ENCODE measurements around the gene EID2B. TPM values are rescaled to one million over a fixed set of nuclear protein-coding genes. Genes with fewer than 3 reads are reported as not detected.

Gene EID2B
- polyA plus RNA-seq, 12 donors, result 2.0 to 9.7 (median 2.5) TPM; not detected in 1

DNA sequence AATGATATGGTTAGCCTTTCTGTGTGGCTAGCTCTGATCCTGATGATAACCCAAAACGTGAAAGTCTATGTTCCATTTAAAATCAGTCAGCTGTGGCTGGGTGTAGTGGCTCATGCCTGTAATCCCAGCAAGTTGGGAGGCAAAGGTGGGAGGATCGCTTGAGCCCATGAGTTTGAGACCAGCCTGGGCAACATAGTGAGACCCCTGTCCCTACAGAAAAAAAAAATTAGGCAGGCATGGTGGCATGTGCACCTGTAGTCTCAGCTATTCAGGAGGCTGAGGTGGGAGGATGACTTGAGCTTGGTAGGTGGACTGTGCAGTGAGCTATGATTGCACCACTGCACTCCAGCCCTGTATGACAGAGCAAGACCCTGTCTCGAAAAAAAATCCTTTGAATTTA, 1.1 kb upstream of the EID2B start:
- DNase-seq, result no peak

DNA sequence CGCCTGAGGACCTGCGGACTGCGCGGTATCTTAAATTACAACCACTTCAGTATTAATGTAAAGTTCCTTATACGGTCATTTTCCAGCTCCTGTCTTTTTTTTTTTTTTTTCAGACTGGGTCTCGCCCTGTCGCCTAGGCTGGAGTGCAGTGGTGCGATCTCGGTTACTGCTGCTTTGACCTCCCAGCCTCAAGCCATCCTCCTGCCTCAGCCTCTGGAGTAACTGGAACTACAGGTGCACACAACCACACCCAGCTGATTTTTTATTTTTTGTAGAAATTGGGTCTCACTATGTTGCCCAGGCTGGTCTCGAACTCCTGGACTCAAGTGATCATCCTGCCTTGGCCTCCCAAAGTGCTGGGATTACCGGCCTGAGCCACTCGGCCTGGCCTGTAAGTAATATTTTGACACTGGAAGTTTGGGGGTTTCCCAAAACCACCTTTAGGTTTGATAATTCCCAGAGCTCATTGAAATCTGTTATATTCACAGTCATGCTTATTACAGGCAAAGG, 406 bp upstream of the EID2B start:
- no peak for DNase-seq

DNA sequence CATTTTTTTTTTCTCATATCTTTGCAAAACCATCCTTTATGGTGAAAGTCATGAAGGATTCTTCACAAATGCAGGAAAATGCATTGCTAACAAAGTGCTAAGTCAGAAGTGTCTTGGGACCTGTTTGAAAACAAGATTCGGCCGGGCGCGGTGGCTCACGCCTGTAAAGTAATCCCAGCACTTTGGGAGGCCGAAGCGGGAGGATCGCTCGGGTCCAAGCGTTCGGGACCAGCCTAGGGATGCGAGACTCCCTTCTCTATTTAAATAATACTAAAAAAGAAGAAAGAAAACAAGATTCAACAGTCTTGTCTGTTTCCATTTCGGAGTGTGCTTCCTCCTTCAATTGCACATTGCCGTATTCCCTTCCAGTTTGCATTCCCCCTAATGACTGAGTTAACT, 819 bp downstream of the EID2B start:
- no peak for DNase-seq

DNA sequence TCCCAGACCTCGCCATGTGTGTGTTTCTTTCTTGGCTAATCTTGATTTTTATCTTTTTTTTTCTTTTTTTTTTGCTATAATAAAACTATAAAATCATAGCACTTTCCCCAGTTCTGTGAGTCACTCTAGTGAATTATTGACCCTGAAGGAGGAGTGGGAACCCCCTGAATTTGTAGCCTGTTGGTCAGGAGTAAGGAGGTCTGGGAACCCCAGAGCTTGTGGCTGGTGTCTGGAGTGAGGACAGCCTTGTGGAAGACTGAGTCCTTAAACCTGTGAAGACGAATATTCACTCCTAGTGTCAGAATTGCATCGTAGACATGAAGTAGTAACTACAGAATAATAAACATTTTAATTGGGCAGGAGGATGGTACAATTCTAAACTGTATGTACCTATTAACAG, 7.4 kb downstream of the EID2B start:
- DNase-seq, result no peak

DNA sequence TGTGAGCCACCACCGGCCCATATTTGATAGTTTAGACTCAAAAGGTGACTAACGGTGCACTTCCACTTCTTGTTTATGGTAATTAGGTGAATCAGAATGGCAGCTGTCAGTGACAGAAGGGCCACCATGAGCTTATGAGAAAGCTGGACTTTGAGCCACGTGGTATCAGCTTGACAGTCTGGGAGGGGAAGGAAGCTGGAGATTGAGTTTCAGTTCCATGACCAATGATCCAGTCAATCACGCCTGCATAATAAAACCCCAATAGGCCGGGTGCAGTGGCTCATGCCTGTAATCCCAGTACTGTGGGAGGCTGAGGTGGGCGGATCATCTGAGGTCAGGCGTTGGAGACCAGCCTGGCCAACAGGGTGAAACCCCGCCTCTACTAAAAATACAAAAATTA, 8.2 kb downstream of the EID2B start:
- DNase-seq, result no peak

DNA sequence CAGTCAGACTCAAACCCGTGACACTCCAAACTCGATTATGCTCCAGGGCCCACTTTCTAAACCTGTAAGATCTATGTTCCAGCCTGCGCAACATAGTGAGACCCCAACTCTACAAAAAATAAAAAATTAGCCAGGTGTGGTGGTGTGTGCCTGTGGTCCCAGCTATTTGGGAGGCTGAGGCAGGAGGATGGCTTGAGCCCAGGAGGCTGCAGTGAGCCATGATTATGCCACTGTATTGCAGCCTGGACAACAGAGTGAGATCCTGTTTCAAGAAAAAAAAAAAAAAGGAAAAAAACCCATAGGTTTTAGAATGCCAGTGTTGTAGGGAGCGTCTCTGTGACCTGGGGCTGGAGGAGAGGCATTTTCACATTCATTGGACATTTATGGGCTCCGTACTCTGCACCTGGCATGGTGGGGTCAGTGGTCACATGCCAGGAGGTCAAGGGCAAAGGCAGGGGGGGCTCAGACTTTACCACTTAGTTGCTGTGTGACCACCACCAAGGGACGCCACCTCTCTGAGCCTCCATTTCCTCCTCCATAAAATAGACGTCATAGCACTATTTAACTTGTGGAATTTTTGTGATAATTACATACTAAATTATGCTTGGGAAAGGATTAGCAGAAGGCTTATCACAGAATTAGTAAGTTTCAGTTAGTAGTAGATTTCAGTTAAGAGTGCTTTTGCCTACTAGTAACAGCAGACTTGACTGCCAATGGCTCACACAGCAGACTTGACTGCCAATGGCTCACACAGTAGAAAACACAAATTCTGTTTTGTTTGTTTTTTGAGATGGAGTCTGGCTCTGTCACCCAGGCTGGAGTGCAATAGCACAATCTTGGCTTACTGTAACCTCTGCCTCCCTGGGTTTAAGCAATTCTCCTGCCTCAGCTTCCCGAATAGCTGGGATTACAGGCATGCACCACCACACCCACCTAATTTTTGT, 11.8 kb downstream of the EID2B start:
- DNase-seq, result no peak

DNA sequence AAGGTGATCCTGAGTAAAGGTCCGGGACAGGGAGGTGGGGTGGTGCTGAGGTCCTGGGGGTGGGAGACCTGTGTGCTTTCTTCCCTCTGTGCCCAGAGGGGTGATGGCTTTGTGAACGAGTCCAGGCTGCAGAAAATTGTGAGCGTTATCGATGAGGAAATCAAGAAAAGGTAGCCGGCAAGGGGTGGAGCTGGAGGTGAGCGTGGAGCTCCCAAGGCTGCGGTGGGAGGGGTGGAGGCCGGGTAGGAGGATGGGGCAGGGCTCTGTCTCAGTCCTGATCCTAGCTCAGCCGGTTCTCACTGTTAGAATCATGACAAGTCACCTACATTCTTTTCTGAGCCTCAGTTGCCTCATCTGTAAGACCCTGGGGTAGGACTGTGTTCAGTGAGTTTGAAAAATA, 13.7 kb downstream of the EID2B start:
- DNase-seq, result no peak

DNA sequence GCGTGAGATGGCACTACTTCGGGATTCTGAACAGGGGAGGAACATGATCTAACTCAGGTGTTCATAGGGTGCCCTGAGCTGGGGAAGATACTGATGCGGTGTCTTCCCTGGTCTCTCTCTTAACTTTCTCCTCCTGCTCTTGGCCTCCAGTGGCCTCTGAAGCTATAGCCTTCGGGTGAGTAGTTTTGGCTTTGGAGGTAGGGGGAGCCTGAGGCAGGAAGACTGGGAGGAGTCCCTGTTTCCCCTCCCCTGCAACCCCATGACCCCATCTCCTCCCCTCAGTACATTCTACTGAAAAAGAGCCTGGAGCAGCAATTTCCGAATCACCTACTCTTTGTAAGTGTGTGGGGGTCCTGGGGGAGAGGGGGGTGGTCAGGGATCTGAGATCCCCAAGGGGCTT, 14.2 kb downstream of the EID2B start:
- DNase-seq, result no peak

DNA sequence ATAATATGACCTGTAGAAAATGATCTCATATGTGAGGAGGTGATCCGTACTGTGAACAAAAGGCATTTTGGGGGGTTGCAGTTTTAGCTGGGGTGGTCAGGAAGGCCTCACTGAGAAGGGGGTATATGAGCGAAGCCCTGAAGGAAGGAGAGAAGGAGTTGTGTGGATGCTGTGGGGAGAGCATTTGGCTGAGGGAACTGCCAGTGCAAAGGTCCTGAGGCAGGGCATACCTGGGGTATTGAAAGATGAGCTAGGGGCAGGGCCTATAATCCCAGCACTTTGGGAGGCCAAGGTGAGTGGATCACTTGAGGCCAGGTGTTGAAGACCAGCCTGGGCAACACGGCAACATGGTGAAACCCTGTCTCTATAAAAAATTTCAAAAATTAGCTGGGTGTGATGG, 15.2 kb downstream of the EID2B start:
- DNase-seq, result no peak

DNA sequence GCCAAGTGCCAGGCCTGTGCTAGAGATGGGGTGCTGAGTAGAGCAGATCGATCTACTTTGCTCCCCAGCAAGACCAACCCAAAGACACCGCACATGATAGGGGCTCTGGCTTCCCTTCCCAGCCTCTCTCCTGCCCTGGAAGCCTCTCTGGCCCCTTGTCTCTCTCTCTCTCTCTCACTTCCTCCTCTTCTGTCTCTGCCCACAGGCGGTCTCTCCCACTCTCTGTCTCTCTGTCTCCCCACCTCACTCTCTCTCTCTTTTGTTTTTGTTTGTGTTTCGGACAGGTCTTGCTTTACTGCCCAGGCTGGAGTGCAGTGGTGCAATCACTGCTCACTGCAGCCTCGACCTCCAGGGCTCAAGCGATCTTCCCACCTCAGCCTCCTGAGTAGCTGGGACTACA, 16.4 kb downstream of the EID2B start:
- DNase-seq, result no peak

DNA sequence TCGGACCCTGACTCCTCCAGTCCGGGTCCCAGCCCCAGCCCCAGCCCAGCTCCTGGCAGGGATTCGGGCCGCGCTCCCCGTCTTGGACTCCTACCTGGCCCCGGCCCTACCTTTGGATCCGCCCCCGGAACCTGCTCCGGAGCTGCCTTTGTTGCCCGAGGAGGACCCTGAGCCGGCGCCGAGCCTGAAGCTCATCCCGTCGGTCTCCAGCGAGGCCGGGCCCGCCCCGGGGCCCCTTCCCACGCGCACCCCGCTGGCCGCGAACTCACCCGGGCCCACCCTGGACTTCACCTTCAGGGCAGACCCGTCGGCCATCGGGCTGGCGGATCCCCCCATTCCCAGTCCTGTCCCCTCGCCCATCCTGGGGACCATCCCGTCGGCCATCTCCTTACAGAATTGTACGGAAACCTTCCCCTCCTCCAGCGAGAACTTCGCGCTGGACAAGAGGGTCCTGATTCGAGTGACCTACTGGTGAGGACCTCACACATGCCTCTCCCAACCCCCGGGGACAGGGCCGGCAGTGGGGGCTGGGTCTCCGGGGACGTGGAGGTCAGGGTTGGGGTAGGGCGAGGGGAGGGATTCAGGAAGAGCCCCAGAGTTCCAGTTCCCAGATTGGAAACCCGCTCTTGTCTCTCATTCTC, 17.0 kb downstream of the EID2B start:
- no peak for DNase-seq

DNA sequence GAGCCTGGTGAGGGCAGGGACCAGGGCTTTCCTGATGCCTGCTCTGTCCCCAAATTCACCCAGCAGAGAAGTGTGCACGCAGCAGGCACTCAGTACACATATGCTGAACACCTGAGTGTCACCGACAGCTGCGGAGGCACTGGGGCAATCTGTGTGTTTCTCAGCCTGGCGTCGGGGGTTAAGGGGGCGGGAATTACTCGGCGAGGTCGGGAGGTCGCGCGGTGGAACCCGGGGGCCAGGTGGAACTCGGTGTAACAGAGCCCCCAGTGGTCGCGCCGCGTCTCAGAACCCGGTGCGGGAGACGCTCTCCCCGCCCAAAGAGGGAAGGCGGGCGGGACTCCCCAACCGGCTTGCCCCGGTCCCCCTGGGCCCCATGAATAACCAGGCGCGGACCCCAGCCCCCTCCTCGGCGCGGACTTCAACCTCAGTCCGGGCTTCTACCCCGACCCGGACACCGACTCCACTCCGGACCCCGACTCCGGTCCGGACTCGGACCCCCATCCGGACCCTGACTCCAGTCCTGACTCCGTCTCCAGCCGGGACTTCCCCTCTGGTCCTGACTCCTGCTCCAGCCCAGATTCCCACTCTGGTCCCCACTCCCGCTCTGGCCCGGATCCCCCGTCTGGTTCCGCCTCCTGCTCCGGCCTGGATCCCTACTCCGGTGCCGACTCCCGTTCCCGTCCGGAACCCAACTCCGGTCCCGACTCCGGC, 17.7 kb downstream of the EID2B start, which contains the start of gene SELENOV:
SELENOV (plus strand) TSS at position 300 of the 711 bp plus-strand sequence; CDS start at position 374, 74 bp downstream.
- DNase-seq, result no peak

DNA sequence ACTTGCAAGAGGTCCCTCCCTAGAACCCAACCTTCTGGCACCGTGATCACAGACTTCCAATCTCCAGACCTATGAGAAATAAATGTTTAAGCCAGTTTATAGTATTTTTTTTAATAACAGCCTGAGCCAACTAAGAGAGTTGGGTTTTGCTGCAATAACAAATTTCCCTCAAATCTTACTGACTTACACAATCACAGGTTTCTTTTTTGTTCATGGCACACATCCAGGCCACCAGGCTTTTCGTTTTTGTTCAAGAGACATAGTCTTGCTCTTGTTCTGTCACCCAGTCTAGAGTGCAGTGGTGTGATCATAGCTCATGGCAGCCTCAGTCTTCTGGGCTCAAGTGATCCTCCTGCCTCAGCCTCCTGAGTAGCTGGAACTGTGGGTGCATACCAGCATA, 19.7 kb downstream of the EID2B start:
- DNase-seq, result no peak

DNA sequence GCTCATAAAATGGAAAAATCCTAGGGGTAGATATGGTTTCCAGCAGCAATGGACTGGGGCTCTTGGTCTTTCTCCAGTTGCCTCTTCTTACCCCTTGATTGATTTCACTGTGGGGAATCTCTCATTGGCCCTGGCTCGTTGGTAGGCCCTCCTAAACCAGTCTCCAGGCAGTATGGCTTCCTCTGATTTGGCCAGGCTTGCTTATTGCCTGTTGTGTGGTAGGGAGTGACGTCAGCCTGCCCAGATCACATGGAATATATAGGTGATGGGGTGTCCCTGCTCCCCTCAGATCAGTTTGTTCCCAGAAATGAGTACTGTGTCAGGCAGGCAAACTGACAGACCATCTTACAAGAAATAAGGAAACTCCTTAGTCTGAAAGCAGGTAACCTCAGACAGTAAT, 23.4 kb downstream of the EID2B start:
- DNase-seq, result no peak

DNA sequence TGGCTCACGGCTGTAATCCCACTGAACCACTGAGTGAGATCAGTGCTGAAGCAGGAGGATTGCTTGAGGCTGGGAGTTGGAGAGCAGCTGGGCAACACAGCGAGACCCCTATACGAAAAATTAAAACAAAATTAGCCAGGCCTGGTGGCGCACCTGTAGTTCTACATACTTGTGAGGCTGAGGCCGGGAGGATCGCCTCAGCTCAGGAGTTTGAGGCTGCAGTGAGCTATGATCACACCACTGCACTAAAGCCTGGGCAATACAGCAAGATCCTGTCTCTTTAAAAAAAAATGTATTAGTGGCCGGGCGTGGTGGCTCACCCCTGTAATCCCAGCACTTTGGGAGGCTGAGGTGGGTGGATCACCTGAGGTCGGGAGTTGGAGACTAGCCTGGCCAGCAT, 24.0 kb downstream of the EID2B start:
- DNase-seq, result no peak

DNA sequence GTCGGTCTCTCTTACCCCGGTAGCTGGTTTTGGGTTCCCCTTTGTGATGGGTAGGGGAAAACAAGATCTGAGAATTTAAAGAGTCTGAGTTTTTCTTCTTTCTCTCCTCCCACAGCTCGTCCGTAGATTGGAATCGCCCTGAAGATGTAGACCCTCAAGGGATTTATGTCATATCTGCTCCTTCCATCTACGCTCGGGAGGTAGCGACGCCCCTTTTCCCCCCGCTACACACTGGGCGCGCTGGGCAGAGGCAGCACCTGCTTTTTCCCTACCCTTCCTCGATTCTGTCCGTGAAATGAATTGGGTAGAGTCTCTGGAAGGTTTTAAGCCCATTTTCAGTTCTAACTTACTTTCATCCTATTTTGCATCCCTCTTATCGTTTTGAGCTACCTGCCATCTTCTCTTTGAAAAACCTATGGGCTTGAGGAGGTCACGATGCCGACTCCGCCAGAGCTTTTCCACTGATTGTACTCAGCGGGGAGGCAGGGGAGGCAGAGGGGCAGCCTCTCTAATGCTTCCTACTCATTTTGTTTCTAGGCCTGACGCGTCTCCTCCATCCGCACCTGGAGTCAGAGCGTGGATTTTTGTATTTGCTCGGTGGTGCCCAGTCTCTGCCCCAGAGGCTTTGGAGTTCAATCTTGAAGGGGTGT, 24.8 kb downstream of the EID2B start:
- DNase-seq, result no peak

DNA sequence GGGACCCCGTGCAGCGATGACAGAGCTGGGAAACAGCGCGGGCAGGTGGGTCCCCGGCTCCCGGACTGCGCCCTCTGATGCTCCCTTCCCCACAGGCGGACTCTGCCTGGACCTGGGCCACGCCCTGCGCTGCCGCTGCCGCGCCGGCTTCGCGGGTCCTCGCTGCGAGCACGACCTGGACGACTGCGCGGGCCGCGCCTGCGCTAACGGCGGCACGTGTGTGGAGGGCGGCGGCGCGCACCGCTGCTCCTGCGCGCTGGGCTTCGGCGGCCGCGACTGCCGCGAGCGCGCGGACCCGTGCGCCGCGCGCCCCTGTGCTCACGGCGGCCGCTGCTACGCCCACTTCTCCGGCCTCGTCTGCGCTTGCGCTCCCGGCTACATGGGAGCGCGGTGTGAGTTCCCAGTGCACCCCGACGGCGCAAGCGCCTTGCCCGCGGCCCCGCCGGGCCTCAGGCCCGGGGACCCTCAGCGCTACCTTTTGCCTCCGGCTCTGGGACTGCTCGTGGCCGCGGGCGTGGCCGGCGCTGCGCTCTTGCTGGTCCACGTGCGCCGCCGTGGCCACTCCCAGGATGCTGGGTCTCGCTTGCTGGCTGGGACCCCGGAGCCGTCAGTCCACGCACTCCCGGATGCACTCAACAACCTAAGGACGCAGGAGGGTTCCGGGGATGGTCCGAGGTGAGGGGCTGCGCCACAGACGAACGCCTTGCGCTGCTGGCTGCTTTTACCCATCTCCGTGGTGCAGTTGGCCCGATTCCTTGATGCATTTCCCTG, 25.5 kb downstream of the EID2B start:
- DNase-seq, result no peak

DNA sequence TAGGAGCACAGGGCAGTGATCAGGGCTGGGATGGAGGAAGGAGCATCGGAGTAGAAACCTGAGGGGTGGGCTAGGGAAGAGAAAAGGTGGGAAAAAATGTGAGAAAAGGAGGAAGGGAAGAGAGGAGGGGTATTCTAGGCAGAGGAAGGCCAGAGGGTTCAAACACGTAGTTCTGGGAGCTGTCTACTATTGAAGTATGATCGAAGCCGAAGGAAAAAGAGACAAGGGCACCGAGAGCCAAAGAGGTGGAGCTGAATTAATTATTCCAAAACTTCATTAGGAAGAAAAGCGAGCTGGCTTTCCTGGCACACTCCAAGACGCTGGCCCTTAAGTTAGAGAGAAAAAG, 26.1 kb downstream of the EID2B start:
- DNase-seq, result no peak

DNA sequence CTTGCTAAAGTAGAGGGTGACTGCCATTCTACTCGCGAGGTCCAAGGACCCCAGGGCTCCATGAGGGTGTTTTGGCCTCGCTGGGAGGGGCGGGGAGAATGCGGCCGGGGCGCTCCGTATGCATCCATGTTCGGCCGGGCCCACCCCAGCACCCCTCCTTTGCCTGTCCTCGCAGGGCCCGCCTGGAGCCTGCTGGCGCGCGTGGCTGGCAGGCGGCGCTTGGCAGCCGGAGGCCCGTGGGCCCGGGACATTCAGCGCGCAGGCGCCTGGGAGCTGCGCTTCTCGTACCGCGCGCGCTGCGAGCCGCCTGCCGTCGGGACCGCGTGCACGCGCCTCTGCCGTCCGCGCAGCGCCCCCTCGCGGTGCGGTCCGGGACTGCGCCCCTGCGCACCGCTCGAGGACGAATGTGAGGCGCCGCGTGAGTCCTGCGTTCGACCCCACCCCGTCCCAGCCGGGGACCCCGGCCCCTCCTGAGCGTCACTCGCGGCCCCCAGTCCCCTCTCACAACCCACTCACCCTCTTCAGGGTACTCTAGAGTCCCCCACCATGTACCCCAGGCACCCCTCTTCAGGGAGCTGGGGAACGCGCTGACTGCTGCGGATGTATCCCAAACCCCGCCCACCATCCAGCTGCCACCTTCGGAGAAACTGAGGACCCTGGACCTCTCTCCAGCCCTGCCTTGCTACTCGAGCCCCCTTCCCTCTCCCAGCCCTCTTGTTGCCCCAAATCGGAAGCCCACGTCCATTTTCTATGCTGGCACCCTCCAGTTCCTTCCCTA, 29.8 kb downstream of the EID2B start:
- DNase-seq, result peak; percentile 59

DNA sequence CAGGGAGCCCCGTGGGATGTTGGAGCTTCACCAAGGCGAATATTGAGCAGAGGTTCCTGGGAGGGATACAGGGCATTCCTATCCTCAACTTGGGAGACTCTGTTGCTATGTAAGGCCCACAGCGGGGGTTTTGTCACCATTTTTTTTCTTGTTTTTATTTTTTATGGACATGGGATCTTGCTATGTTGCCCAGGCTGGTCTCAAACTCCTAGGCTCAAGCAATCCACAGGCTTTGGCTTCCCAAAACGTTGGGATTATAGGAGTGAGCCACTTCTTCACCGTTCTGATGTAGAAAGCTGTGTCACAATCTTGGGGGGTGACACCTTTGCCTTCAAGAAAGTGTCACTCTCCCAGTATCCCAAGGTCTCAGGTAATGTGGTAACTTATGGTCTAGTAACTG, 31.3 kb downstream of the EID2B start:
- DNase-seq, result no peak
